Smooth muscle cell (in vitro differentiated cells): Measurements from ENCODE around the gene CEND1. TPM values are rescaled to one million over a fixed set of nuclear protein-coding genes. Genes with fewer than 3 reads are reported as not detected.

Experiments
- DNase-seq: peaks from one replicate; lab custom pipeline; 2025; ENCODE audit not compliant: unreplicated experiment; lab: John Stamatoyannopoulos, UW
- H2AFZ ChIP-seq: fragments of 200-600 bp; sonication (generic); 2 replicates; pipeline ENCODE4 v1.6.0; 2016; ENCODE audit warnings: antibody characterized with exemption, low read depth, mild to moderate bottlenecking
- H3F3A ChIP-seq: fragments of 200-600 bp; sonication (generic); 2 replicates; pipeline ENCODE4 v1.6.0; 2017; ENCODE audit warnings: antibody characterized with exemption, low read depth
- H3K27ac ChIP-seq: fragments of 200-600 bp; sonication (generic); 2 replicates; pipeline ENCODE4 v1.5.1; 2016; ENCODE audit warnings: low read depth, mild to moderate bottlenecking
- H3K27me3 ChIP-seq: fragments of 200-600 bp; sonication (generic); 2 replicates; pipeline ENCODE4 v1.6.1; 2016; ENCODE audit warnings: low read depth, mild to moderate bottlenecking
- H3K36me3 ChIP-seq: fragments of 200-600 bp; sonication (generic); 2 replicates; pipeline ENCODE4 v1.5.1; 2016; ENCODE audit warnings: low read depth
- H3K4me1 ChIP-seq: fragments of 200-600 bp; sonication (generic); 2 replicates; pipeline ENCODE4 v1.5.1; 2016; ENCODE audit warnings: low read depth
- H3K4me2 ChIP-seq: fragments of 200-600 bp; sonication (generic); 2 replicates; pipeline ENCODE4 v1.6.0; 2016; ENCODE audit warnings: mild to moderate bottlenecking
- H3K4me3 ChIP-seq: fragments of 200-600 bp; sonication (generic); 2 replicates; pipeline ENCODE4 v1.5.1; 2016; ENCODE audit warnings: mild to moderate bottlenecking
- H3K79me2 ChIP-seq: fragments of 200-600 bp; sonication (generic); 2 replicates; pipeline ENCODE4 v1.6.0; 2016; ENCODE audit warnings: low read depth, mild to moderate bottlenecking
- H3K9ac ChIP-seq: fragments of 200-600 bp; sonication (generic); 2 replicates; pipeline ENCODE4 v1.6.0; 2016; ENCODE audit warnings: low read depth
- H3K9me3 ChIP-seq: fragments of 200-600 bp; sonication (generic); replicated peaks from 2 replicates; pipeline ENCODE4 v1.5.1; 2016; ENCODE audit warnings: low read depth
- H4K20me1 ChIP-seq: fragments of 200-600 bp; sonication (generic); 2 replicates; pipeline ENCODE4 v1.6.0; 2016; ENCODE audit warnings: low read depth
- CTCF ChIP-seq: fragments of 200-600 bp; sonication (generic); IDR thresholded peaks from 2 replicates; pipeline ENCODE4 v1.5.1; 2017; ENCODE audit warnings: borderline replicate concordance, mild to moderate bottlenecking, antibody characterized with exemption; ENCODE audit not compliant: insufficient read depth, poor library complexity, severe bottlenecking
- WGBS: methylation state at CpG from one replicate; pipeline ENCODE4 v1.1.7; 2016; ENCODE audit warnings: low lambda C conversion rate; 5-methylcytosine and 5-hydroxymethylcytosine counted together
- polyA plus RNA-seq: library from polyadenylated mRNA; unstranded; fragments of >200 nt; fragmentation: Nextera tagmentation; extraction: Ambion mirVana; gene quantifications from 2 replicates; pipeline ENCODE4 v1.2.1, GENCODE V29; 2016
- total RNA-seq: library from RNA; depleted of rRNA; stranded (reverse); fragments of >200 nt; gene quantifications from 2 replicates; pipeline ENCODE4 v1.2.3, GENCODE V29; 2014

CEND1 gene
- total and polyA plus RNA-seq, 2 experiments from 2014 or later, result 0.13 TPM; not detected in 1

GRCh38 chr11:769887-770641, 19.8 kb downstream of the CEND1 start:
- Histone ChIP-seq H3K27ac (no peak overlapping the region), H3K4me1 (no peaks in the 10 kb centered on the region), H3K79me2 (peaks cover 20% of the 10 kb centered on the region), H3K4me3 (no peak overlapping the region), H2AFZ (no peak overlapping the region), H3K9ac (no peak overlapping the region), H3K9me3 (no peaks in the 10 kb centered on the region), H3K4me2 (no peak overlapping the region), H3K36me3 (no peaks in the 10 kb centered on the region), H3K27me3 (no peaks in the 10 kb centered on the region), H3F3A (peaks cover 8% of the 10 kb centered on the region), H4K20me1 (peaks cover 94% of the 10 kb centered on the region)
- no peak for DNase-seq
- WGBS, result 98% methylated on average over 23 of the region's 23 CpGs
- TF ChIP-seq CTCF, result no peak

- Histone ChIP-seq H3F3A (peaks cover 12% of the 10 kb centered on the region), H3K27ac (no peak overlapping the region), H3K9ac (no peak overlapping the region), H3K4me3 (no peak overlapping the region), H4K20me1 (peaks cover 86% of the 10 kb centered on the region), H3K27me3 (no peaks in the 10 kb centered on the region), H3K9me3 (no peaks in the 10 kb centered on the region), H3K4me1 (no peaks in the 10 kb centered on the region), H3K4me2 (no peak overlapping the region), H2AFZ (no peak overlapping the region), H3K79me2 (no peaks in the 10 kb centered on the region), H3K36me3 (no peaks in the 10 kb centered on the region)
- TF ChIP-seq CTCF, result no peak
- WGBS, result 98% methylated on average over 11 of the region's 11 CpGs
- no peak for DNase-seq
Measured at GRCh38 chr11:767238-767637, 22.7 kb downstream of the CEND1 start.

GRCh38 chr11:766936-767210, 23.0 kb downstream of the CEND1 start:
- Histone ChIP-seq H3K4me3 (no peak overlapping the region), H3K79me2 (no peaks in the 10 kb centered on the region), H3K27me3 (no peaks in the 10 kb centered on the region), H3K36me3 (no peaks in the 10 kb centered on the region), H2AFZ (no peak overlapping the region), H3F3A (peaks cover 12% of the 10 kb centered on the region), H3K27ac (no peak overlapping the region), H3K4me2 (no peak overlapping the region), H3K4me1 (no peaks in the 10 kb centered on the region), H3K9me3 (no peaks in the 10 kb centered on the region), H4K20me1 (peaks cover 85% of the 10 kb centered on the region), H3K9ac (no peak overlapping the region)
- WGBS, result 97% methylated on average over 2 of the region's 2 CpGs
- TF ChIP-seq CTCF, result no peak
- no peak for DNase-seq
